HEK293 (cell line): Measurements from ENCODE around the gene PRPF4.

Experiments
- CTCF ChIA-PET: fragments of 350-600 bp; formaldehyde crosslinking; extraction: SDS; loops from one replicate; lab custom pipeline; 2021; ENCODE audit warnings: antibody characterized with exemption; lab: Yijun Ruan, JAX
- POLR2A ChIA-PET: fragments of 300-600 bp; formaldehyde crosslinking; extraction: SDS; loops from one replicate; lab custom pipeline; 2020; ENCODE audit warnings: antibody characterized with exemption, inconsistent platforms; lab: Yijun Ruan, JAX
- H3K27ac ChIP-seq: fragments of 200-500 bp; sonication (Bioruptor generic); 2 replicates; pipeline ENCODE4 v1.5.1; 2014; ENCODE audit warnings: low read depth, low read length, control low read depth, inconsistent platforms; ENCODE audit errors: extremely low read depth
- H3K36me3 ChIP-seq, 2 experiments: fragments of 200-500 bp in 1 of 2; sonication (Bioruptor generic) in 1 of 2; 1 replicate in 1 of 2; 2 replicates in 1 of 2; pipeline ENCODE4 v1.5.1; 2014 to 2017; ENCODE audit warnings: inconsistent platforms in 2 of 2, low read length in 2 of 2; ENCODE audit not compliant: control insufficient read depth in 2 of 2, insufficient read depth in 1 of 2
- H3K4me1 ChIP-seq: fragments of 200-500 bp; sonication (Bioruptor generic); 2 replicates; pipeline ENCODE4 v1.5.1; 2014; ENCODE audit warnings: mild to moderate bottlenecking, low read length, inconsistent platforms; ENCODE audit not compliant: control insufficient read depth, insufficient read depth
- H3K4me3 ChIP-seq: 2 replicates; pipeline ENCODE4 v1.5.1; 2011; ENCODE audit warnings: low read depth, mild to moderate bottlenecking, control low read depth, low read length, moderate library complexity
- H3K9me3 ChIP-seq: fragments of 200-500 bp; sonication (Bioruptor generic); 2 replicates; pipeline ENCODE4 v1.5.1; 2014; ENCODE audit warnings: low read depth, low read length, inconsistent platforms; ENCODE audit not compliant: control insufficient read depth, insufficient read depth
- HOXA7 ChIP-seq: sonication (generic); formaldehyde crosslinking; IDR thresholded peaks from 2 replicates; pipeline ENCODE4 v1.8.1; 2022; ENCODE audit warnings: missing genetic modification reagents, borderline replicate concordance
- KLF16 ChIP-seq: fragments of 450-650 bp; formaldehyde crosslinking; IDR thresholded peaks from 2 replicates; pipeline ENCODE4 v1.5.1; 2017; ENCODE audit warnings: missing biosample characterization, missing genetic modification characterization
- ZBTB10 ChIP-seq: fragments of 450-650 bp; formaldehyde crosslinking; IDR thresholded peaks from 2 replicates; pipeline ENCODE4 v1.5.1; 2016; ENCODE audit warnings: missing biosample characterization, missing genetic modification characterization
- ZBTB48 ChIP-seq: fragments of 450-650 bp; formaldehyde crosslinking; IDR thresholded peaks from 2 replicates; pipeline ENCODE4 v1.5.1; 2016; ENCODE audit warnings: missing biosample characterization, missing genetic modification characterization
- ZNF133 ChIP-seq: fragments of 450-650 bp; formaldehyde crosslinking; IDR thresholded peaks from 2 replicates; pipeline ENCODE4 v1.5.1; 2016; ENCODE audit warnings: missing biosample characterization, missing genetic modification characterization
- ZNF140 ChIP-seq: fragments of 450-650 bp; formaldehyde crosslinking; IDR thresholded peaks from 2 replicates; pipeline ENCODE4 v1.5.1; 2016; ENCODE audit warnings: missing biosample characterization, missing genetic modification characterization
- ZNF2 ChIP-seq: fragments of 450-650 bp; formaldehyde crosslinking; IDR thresholded peaks from 2 replicates; pipeline ENCODE4 v1.5.1; 2016; ENCODE audit warnings: missing biosample characterization, missing genetic modification characterization
- ZNF324 ChIP-seq: fragments of 450-650 bp; formaldehyde crosslinking; IDR thresholded peaks from 2 replicates; pipeline ENCODE4 v1.5.1; 2016; ENCODE audit warnings: missing biosample characterization, missing genetic modification characterization
- ZNF341 ChIP-seq: fragments of 450-650 bp; formaldehyde crosslinking; IDR thresholded peaks from 2 replicates; pipeline ENCODE4; 2016; ENCODE audit warnings: low read depth, missing biosample characterization, missing genetic modification characterization
- ZNF362 ChIP-seq: fragments of 450-650 bp; formaldehyde crosslinking; IDR thresholded peaks from 2 replicates; pipeline ENCODE4 v1.5.1; 2016; ENCODE audit warnings: missing biosample characterization, missing genetic modification characterization
- ZNF514 ChIP-seq: fragments of 450-650 bp; formaldehyde crosslinking; IDR thresholded peaks from 2 replicates; pipeline ENCODE4 v1.5.1; 2016; ENCODE audit warnings: missing biosample characterization, missing genetic modification characterization
- ZNF701 ChIP-seq: fragments of 450-650 bp; formaldehyde crosslinking; IDR thresholded peaks from 2 replicates; pipeline ENCODE4 v1.5.1; 2016; ENCODE audit warnings: missing biosample characterization, missing genetic modification characterization
- ZNF704 ChIP-seq: fragments of 450-650 bp; formaldehyde crosslinking; IDR thresholded peaks from 2 replicates; pipeline ENCODE4 v1.5.1; 2016; ENCODE audit warnings: missing biosample characterization, missing genetic modification characterization
- ZNF830 ChIP-seq: fragments of 450-650 bp; IDR thresholded peaks from 2 replicates; pipeline ENCODE4 v1.5.0; 2018; ENCODE audit warnings: missing biosample characterization, missing genetic modification characterization, low read depth, mild to moderate bottlenecking, moderate library complexity
- ZSCAN23 ChIP-seq: fragments of 450-650 bp; formaldehyde crosslinking; IDR thresholded peaks from 2 replicates; pipeline ENCODE4 v1.5.1; 2016; ENCODE audit warnings: missing biosample characterization, missing genetic modification characterization

The PRPF4 gene

GRCh38 chr9:113296796-113297558 is 21.5 kb downstream of the PRPF4 start:
- ChIA-PET POLR2A (interaction anchor here (0.9 to 1.1 kb wide), 2 partner anchors 76 to 80 kb away, joined by 3 to 4 read pairs; partner anchors contain the start of genes FKBP15, HDHD3 and SLC31A1), CTCF (interaction anchor here (0.6 to 2.6 kb wide), 3 partner anchors 11 to 365 kb away, joined by 3 to 8 read pairs (median 4); no protein-coding TSS in a partner anchor)
- TF ChIP-seq ZNF704 (tag by site-specific recombination) (no peak), ZNF514 (no peak), ZNF341 (no peak), ZBTB10 (tag by site-specific recombination) (no peak), ZNF701 (tag by site-specific recombination) (no peak), ZNF324 (tag by site-specific recombination) (no peak)
- no peak overlapping the region for H3K4me3 ChIP-seq
- H3K4me1 ChIP-seq, result no peaks in the 10 kb centered on the region
- no peak overlapping the region for H3K27ac ChIP-seq
- peaks cover 9 to 21% of the 10 kb centered on the region in 2 experiments; a peak in 2 of 3 replicates for H3K36me3 ChIP-seq
- no peaks in the 10 kb centered on the region for H3K9me3 ChIP-seq

- H3K27ac ChIP-seq, result no peak overlapping the region
- no peaks in the 10 kb centered on the region for H3K4me1 ChIP-seq
- ChIA-PET POLR2A (interaction anchor here (1.2 to 1.8 kb wide), 2 partner anchors 23 to 42 kb away, joined by 3 to 5 read pairs; partner anchors contain the start of genes CDC26, PRPF4 and WDR31), CTCF (no interaction called here)
- no peak overlapping the region for H3K4me3 ChIP-seq
- H3K36me3 ChIP-seq, result peaks cover 1 to 7% of the 10 kb centered on the region in 2 experiments; a peak in 2 of 3 replicates
- TF ChIP-seq ZNF133 (tag by site-specific recombination) (no peak), ZNF830 (no peak), ZNF140 (no peak), ZBTB48 (no peak), ZSCAN23 (tag by site-specific recombination) (no peak), HOXA7 (CRISPR knock-in tag) (no peak), KLF16 (tag by site-specific recombination) (no peak), ZNF2 (tag by site-specific recombination) (no peak), ZNF362 (no peak)
- H3K9me3 ChIP-seq, result no peaks in the 10 kb centered on the region
Observed at GRCh38 chr9:113298311-113298710, 22.9 kb downstream of the PRPF4 start.
